Skeletal muscle satellite cell (primary cell): ENCODE results near the gene MYBPC1.

ENCODE experiments used
- H3K27me3 ChIP-seq: 2 replicates; pipeline ENCODE4 v1.7.0; 2013; ENCODE audit warnings: low read length; ENCODE audit not compliant: control insufficient read depth, insufficient read depth
- H3K36me3 ChIP-seq: 2 replicates; pipeline ENCODE4 v1.7.0; 2013; ENCODE audit warnings: mild to moderate bottlenecking, control low read depth, low read length; ENCODE audit not compliant: insufficient read depth
- H3K4me1 ChIP-seq: 2 replicates; pipeline ENCODE4 v1.7.0; 2013; ENCODE audit warnings: low read length; ENCODE audit not compliant: control insufficient read depth, insufficient read depth
- H3K4me2 ChIP-seq: 2 replicates; pipeline ENCODE4 v1.7.0; 2013; ENCODE audit warnings: mild to moderate bottlenecking, low read length
- H3K4me3 ChIP-seq: 2 replicates; pipeline ENCODE4 v1.7.0; 2013; ENCODE audit warnings: low read length
- H3K9ac ChIP-seq: 2 replicates; pipeline ENCODE4 v1.7.0; 2013; ENCODE audit warnings: mild to moderate bottlenecking, low read depth, low read length, moderate library complexity
- H3K9me3 ChIP-seq: replicated peaks from 2 replicates; pipeline ENCODE4 v1.7.0; 2013; ENCODE audit warnings: mild to moderate bottlenecking, control low read depth, low read length

The MYBPC1 gene

DNA sequence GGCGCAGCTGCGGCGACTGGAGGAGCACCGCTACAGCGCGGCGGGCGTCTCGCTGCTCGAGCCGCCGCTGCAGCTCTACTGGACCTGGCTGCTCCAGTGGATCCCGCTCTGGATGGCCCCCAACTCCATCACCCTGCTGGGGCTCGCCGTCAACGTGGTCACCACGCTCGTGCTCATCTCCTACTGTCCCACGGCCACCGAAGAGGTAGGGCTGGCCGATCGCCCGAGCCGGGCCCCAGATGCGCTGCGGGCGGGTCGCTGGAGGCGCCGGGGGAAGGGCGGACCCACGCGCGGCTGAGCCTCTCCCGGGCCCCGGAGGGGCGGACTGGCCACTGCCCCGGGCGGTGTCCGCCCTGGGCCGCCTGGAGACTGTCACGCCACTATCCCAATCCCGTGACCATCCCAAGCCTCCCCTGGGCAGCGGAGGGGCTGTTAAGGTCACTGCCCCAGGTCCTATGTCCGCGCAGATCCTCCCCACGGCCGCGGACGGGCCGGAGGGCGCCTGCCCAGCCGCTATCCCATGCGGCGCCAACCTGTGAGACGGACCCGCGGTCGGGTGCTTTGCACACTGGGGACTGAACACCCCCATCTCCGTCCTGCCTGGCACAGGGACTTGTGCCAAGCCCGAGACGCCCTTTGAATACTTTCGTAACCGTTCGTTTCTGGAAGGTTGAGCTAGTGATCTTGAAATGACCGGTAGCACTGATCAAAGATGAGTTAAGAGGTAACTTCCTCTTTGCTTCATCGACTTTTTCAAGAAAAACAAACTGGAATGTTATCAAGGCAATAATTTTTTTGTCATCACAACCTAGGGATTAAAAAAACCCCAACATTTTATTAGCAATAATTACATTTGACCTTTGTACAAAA is 103.4 kb downstream of the MYBPC1 start:
- H3K4me3 ChIP-seq, result peak overlapping the region; percentile 98
- no peaks in the 10 kb centered on the region for H3K27me3 ChIP-seq
- H3K4me2 ChIP-seq, result peak overlapping the region; percentile 97
- H3K9ac ChIP-seq, result peak overlapping the region; percentile 90
- H3K9me3 ChIP-seq, result no peaks in the 10 kb centered on the region
- no peaks in the 10 kb centered on the region for H3K36me3 ChIP-seq
- peaks cover 30% of the 10 kb centered on the region for H3K4me1 ChIP-seq

DNA sequence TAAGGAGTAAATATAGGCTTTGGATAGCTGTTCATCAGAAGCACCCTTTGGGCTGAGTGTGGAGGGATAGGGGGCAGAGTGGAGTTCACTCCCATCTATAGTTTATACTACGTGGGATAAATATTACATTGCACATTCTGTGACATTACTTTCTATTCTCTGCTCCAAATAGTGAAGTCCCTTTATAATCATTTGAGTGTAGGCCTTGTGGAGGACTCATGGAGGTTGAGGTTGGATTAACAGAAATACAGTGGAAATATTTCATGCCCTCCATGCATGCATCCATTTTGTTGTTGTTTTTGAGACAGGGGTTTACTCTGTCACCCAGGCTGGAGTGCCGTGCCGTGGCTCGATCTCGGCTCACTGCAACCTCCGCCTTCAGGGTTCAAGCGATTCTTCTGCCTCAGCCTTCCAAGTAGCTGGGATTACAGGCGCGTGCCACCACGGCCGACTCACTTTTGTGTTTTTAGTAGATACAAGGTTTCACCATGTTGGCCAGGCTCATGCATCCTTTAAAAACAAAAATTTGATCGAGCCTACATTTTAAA is 104.1 kb downstream of the MYBPC1 start:
- no peaks in the 10 kb centered on the region for H3K36me3 ChIP-seq
- H3K27me3 ChIP-seq, result no peaks in the 10 kb centered on the region
- peaks cover 30% of the 10 kb centered on the region for H3K4me1 ChIP-seq
- H3K4me3 ChIP-seq, result peak overlapping the region; percentile 98
- H3K9me3 ChIP-seq, result no peaks in the 10 kb centered on the region
- peak overlapping the region; percentile 90 for H3K9ac ChIP-seq
- peak overlapping the region; percentile 97 for H3K4me2 ChIP-seq

DNA sequence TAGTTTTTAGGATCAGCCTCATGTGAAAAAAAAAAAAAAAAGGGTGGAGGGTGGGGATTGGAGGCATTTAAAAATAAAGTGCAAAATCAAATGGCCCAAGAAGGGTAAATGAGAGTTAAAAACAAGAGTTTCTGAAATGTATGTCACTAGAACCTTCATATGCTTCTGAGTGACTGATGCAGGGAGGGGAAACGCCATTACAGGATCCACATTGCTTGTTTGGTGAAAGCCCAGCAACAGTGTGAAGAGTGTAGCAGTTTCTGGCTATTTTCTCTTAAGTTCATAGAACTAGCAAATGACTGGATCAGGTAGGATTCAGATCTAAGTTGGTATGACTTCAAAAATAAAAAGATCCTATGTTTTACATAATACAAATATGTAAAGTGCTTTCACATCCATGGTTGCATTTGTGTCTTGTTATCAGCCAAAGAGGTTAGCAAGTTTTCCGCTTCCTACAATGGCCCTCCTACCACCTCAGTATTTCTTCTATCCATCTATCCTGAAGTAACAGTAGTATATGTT is 105.6 kb downstream of the MYBPC1 start:
- Histone ChIP-seq H3K4me3 (no peak overlapping the region), H3K4me2 (no peak overlapping the region), H3K9ac (no peak overlapping the region), H3K36me3 (no peaks in the 10 kb centered on the region), H3K27me3 (no peaks in the 10 kb centered on the region), H3K4me1 (peaks cover 28% of the 10 kb centered on the region), H3K9me3 (no peaks in the 10 kb centered on the region)

DNA sequence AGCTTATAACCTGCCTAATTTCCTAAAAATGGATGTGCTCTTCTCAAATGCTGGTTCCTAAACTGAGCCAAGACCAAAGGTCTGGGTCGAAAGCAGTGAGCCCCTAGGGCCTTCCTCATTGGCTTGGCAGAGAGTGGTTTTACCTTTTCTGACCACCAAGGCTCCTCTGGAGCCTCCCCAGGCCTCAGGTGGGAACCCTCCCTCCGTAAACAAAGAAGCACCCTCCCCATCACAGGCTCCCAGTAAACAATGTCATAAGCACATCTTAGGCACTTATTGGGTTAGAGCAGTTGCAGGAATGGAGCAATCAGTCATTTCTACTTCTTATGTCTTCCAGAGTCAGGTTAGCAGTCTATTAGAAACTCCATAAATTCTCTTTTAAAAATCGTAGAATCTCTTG is 108.7 kb downstream of the MYBPC1 start:
- Histone ChIP-seq H3K27me3 (no peaks in the 10 kb centered on the region), H3K9me3 (no peaks in the 10 kb centered on the region), H3K4me3 (no peak overlapping the region), H3K4me1 (peaks cover 9% of the 10 kb centered on the region), H3K36me3 (no peaks in the 10 kb centered on the region), H3K9ac (no peak overlapping the region), H3K4me2 (no peak overlapping the region)

DNA sequence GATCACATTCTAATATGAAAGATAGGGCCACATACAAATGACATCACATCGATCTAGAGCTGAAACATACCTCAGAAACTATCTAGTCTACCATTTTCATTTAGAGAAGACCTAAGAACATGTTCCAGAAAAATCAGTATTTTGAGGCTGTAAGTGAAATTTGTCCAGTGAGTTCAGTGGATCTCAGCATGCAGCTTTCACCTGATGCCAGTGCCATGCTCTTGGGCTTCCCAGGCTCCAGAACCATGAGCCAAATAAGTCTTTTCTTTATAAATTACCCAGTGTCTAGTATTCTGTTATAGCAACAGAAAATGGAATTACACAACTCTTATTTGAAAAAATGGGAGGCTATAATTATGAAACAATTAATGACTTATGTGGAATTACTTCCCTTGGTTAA is 111.6 kb downstream of the MYBPC1 start:
- H3K4me1 ChIP-seq, result no peaks in the 10 kb centered on the region
- no peak overlapping the region for H3K9ac ChIP-seq
- H3K27me3 ChIP-seq, result no peaks in the 10 kb centered on the region
- no peaks in the 10 kb centered on the region for H3K9me3 ChIP-seq
- H3K4me2 ChIP-seq, result no peak overlapping the region
- no peaks in the 10 kb centered on the region for H3K36me3 ChIP-seq
- H3K4me3 ChIP-seq, result no peak overlapping the region

DNA sequence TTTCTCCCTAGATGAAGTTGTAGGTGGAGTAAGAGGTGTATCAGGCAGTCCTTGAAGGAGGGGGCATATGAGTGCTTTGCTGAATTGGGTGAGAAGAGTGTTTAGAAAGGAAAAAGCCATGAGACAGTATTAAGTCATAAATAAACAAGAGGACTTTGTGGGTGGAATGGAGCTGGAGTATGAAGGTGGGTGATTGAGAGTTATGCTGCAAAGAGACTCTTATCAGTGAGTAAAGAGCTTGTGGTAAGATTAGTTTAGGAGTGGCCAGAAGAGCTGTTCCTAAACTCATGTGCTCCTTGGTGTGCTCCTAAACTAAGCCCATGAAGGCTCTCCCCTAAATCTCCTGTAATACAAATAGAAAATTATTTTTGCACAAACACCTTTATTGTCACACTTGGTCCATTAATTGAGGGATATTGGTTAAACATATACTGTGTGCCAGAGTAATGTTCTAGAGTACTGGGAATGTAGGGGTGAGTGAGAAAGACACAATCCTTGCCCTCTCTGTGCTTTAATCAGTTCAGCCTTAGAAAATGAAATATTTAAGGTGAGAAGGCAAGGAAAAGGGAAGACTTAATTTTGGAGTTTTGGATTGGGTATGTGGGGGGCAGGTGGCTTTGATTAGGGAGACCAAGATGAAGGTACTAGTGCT is 112.5 kb downstream of the MYBPC1 start:
- no peaks in the 10 kb centered on the region for H3K36me3 ChIP-seq
- H3K4me2 ChIP-seq, result no peak overlapping the region
- H3K9ac ChIP-seq, result no peak overlapping the region
- H3K4me1 ChIP-seq, result no peaks in the 10 kb centered on the region
- H3K27me3 ChIP-seq, result no peaks in the 10 kb centered on the region
- H3K4me3 ChIP-seq, result no peak overlapping the region
- H3K9me3 ChIP-seq, result no peaks in the 10 kb centered on the region

DNA sequence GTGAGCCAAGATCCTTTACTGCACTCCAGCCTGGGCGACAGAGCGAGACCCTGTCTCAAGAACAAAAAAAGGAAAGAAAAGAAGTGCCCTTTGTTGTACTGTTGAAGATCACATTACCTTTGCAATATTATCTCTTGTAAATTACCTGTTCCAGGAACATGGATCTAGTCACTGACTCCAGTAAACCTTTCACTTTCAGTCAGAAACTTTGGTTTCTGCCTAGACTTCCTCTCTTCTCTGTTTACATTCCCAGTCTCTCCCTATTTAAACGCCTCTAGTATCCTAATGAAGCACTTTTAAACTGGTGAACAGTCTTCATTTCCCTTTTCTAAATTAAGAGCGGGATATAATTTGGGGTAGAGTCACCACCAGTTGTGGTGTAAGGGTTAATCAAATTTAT is 115.5 kb downstream of the MYBPC1 start:
- H3K4me2 ChIP-seq, result no peak overlapping the region
- no peaks in the 10 kb centered on the region for H3K9me3 ChIP-seq
- no peaks in the 10 kb centered on the region for H3K27me3 ChIP-seq
- H3K4me1 ChIP-seq, result peaks cover 7% of the 10 kb centered on the region
- no peak overlapping the region for H3K9ac ChIP-seq
- no peaks in the 10 kb centered on the region for H3K36me3 ChIP-seq
- H3K4me3 ChIP-seq, result no peak overlapping the region

DNA sequence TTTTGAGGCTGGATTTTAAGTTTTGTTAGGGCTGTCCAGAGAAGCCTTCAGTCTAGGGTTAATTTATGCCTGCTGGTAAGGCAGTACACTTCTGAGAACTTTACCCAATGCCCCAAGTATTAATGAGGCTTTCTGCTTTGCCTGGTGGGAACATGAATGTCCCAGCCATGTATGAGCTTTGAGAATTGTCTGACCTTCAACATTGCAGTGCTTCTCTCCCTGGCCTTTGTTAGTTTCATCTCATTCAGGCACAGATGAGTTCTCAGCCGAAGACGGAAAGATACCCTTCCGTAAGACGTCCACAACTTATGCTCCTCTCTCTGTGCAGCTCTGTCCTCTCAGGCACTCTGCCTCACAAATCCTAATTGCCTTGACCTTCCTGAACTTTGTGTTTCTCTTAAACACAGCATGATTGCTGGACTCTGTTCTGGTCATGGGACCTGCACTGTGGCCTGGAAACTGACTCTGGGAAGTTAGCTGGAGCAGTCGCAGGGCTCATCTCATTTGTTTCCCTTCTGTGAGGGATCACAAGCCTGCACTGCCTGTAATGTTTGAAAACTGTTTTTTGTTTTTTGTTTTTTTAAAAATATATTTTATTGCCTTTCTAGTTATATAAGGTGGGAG is 118.4 kb downstream of the MYBPC1 start:
- peak overlapping the region; percentile 57 for H3K4me2 ChIP-seq
- H3K9ac ChIP-seq, result no peak overlapping the region
- no peaks in the 10 kb centered on the region for H3K27me3 ChIP-seq
- no peak overlapping the region for H3K4me3 ChIP-seq
- H3K9me3 ChIP-seq, result no peaks in the 10 kb centered on the region
- H3K4me1 ChIP-seq, result peaks cover 7% of the 10 kb centered on the region
- H3K36me3 ChIP-seq, result no peaks in the 10 kb centered on the region

DNA sequence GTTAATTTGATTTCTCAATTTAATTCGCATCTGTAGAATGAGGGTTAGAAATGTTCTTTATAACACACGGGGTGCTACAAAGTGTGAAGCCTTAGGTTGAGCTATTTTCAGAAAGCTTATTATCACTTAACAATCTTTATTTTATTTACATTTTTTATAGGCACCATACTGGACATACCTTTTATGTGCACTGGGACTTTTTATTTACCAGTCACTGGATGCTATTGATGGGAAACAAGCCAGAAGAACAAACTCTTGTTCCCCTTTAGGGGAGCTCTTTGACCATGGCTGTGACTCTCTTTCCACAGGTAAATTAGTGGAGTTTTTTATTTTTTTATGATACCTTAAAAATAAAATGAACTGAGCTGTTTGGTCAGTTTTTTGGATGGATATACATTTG is 119.2 kb downstream of the MYBPC1 start:
- no peaks in the 10 kb centered on the region for H3K36me3 ChIP-seq
- no peak overlapping the region for H3K4me3 ChIP-seq
- H3K4me1 ChIP-seq, result peaks cover 7% of the 10 kb centered on the region
- no peaks in the 10 kb centered on the region for H3K27me3 ChIP-seq
- no peak overlapping the region for H3K9ac ChIP-seq
- H3K9me3 ChIP-seq, result no peaks in the 10 kb centered on the region
- no peak overlapping the region for H3K4me2 ChIP-seq

DNA sequence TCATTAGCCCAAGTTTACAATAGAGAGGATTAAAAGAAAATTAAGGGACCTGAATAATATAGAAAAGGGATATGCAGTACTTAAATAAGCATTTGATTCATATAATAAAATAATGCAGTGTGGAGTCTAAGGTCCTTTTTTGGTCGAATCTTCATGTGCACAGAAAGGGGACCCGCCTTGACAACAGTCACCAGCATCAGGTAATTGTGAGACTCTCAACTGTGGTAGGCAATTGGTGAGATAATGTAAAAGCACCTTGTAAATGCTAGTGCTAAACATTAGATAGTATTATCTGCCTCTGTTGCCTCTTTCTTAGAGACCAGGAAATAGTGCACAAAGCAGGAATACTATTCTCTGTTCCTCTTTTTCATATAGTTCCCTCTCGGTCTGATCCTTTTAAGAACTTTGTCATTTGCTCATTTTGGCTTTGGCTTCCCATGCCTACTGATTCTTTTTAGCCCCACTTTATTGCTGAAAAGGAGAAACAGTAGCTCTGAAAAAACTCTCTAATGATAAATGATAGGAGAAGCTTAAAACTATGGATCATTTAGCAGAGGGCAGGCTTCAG is 120.2 kb downstream of the MYBPC1 start:
- Histone ChIP-seq H3K9me3 (no peaks in the 10 kb centered on the region), H3K9ac (no peak overlapping the region), H3K36me3 (no peaks in the 10 kb centered on the region), H3K27me3 (no peaks in the 10 kb centered on the region), H3K4me2 (no peak overlapping the region), H3K4me3 (no peak overlapping the region), H3K4me1 (peaks cover 11% of the 10 kb centered on the region)

DNA sequence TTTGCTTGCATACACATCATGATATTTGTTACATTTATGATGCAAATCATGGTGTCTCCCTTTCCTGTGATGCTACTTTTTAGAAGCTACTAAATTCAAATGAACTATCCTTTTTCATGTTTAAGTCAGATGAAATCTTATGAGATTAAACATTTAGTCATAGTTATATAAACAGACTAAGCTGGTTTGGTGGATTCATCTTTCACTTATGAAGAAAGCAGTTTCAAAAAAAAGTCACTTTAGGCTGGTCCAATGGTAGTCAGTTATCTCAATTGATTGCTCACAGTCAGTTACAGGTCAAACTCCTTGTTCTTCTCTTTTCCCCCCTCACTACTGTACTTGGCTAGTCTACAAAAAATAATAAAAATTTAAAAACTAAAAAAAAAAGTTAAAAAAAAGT is 124.8 kb downstream of the MYBPC1 start:
- Histone ChIP-seq H3K4me2 (no peak overlapping the region), H3K4me1 (peaks cover 5% of the 10 kb centered on the region), H3K4me3 (no peak overlapping the region), H3K9me3 (no peaks in the 10 kb centered on the region), H3K27me3 (no peaks in the 10 kb centered on the region), H3K9ac (no peak overlapping the region), H3K36me3 (peaks cover 3% of the 10 kb centered on the region)
